ENCODE measurements around the gene TTLL12. TPM values are rescaled to one million over a fixed set of nuclear protein-coding genes. Genes with fewer than 3 reads are reported as not detected.
A peak's percentile ranks its signal among the peaks of the same experiment; 100 is the strongest.

The TTLL12 gene
- total and polyA plus RNA-seq, 2 experiments from 2014 or later = 46.7 to 147 TPM

GRCh38 chr22:43226377-43227238 lies 39.7 kb upstream of the TTLL12 start:
- TF ChIP-seq NANOG (IDR thresholded peaks at IDR 0.05; ENCODE audit: borderline replicate concordance) (no peak), ZNF462 (CRISPR knock-in tag; IDR thresholded peaks at IDR 0.05) (no peak), EZH2 (IDR thresholded peaks at IDR 0.05; ENCODE audit: low read depth, unreplicated experiment) (no peak), CREB1 (CRISPR knock-in tag; IDR thresholded peaks at IDR 0.05; ENCODE audit: low read depth) (no peak), ZNF331 (CRISPR knock-in tag; IDR thresholded peaks at IDR 0.05; ENCODE audit: low read depth) (no peak), POLR2AphosphoS5 (IDR thresholded peaks at IDR 0.05; ENCODE audit: low read depth) (no peak), ZNF114 (CRISPR knock-in tag; IDR thresholded peaks at IDR 0.05) (no peak), EZH2phosphoT487 (IDR thresholded peaks at IDR 0.05; ENCODE audit: unreplicated experiment) (no peak), ETS1 (IDR thresholded peaks at IDR 0.05) (no peak), CTCF (conservative IDR thresholded peaks at IDR 0.05; ENCODE audit: low read depth in 2 of 2) (no peak; a peak in 1 of 4 replicates), REST (IDR thresholded peaks at IDR 0.05; ENCODE audit: unreplicated experiment) (no peak), JUNB (IDR thresholded peaks at IDR 0.05; ENCODE audit: unreplicated experiment) (no peak), STAT1 (IDR thresholded peaks at IDR 0.05; ENCODE audit: unreplicated experiment) (no peak)
- H3K9me3 Mint-ChIP-seq = no peaks in the 10 kb centered on the region
- Histone ChIP-seq H3K9me2 (ENCODE audit: insufficient read depth) (no peaks in the 10 kb centered on the region), H3K36me3 (ENCODE audit: insufficient read depth) (no peaks in the 10 kb centered on the region), H3K4me2 (peak overlapping the region; percentile 66), H3K27ac (ENCODE audit: low read depth) (no peak overlapping the region), H3K79me2 (replicated peaks; ENCODE audit: insufficient read depth) (no peaks in the 10 kb centered on the region), H2AFZ (peak overlapping the region; percentile 74), H3K27me3 (ENCODE audit: insufficient read depth) (no peaks in the 10 kb centered on the region), H3F3A (replicated peaks; ENCODE audit: low read depth) (no peaks in the 10 kb centered on the region), H4K20me1 (replicated peaks; ENCODE audit: insufficient read depth) (no peaks in the 10 kb centered on the region), H3K4me1 (ENCODE audit: insufficient read depth) (peaks cover 7% of the 10 kb centered on the region; the same call in 1 of the 2 replicates), H3K4me3 (peak overlapping the region; percentile 23; the same call in 1 of the 2 replicates)
- H3K4me3 Mint-ChIP-seq = no peak overlapping the region
- DNase-seq (ENCODE audit: low spot score) = peak; percentile 87
- H3K4me1 Mint-ChIP-seq = peaks cover 33% of the 10 kb centered on the region
- H3K36me3 Mint-ChIP-seq (ENCODE audit: low read depth) = no peaks in the 10 kb centered on the region
- H3K27ac Mint-ChIP-seq = no peak overlapping the region
- peak; percentile 76 for ATAC-seq
- H3K27me3 Mint-ChIP-seq (ENCODE audit: insufficient read depth, low read depth, poor library complexity) = peaks cover 10% of the 10 kb centered on the region

Measured in GM23338 (cell line).